ENCODE results near the gene TAGLN2.

DNA sequence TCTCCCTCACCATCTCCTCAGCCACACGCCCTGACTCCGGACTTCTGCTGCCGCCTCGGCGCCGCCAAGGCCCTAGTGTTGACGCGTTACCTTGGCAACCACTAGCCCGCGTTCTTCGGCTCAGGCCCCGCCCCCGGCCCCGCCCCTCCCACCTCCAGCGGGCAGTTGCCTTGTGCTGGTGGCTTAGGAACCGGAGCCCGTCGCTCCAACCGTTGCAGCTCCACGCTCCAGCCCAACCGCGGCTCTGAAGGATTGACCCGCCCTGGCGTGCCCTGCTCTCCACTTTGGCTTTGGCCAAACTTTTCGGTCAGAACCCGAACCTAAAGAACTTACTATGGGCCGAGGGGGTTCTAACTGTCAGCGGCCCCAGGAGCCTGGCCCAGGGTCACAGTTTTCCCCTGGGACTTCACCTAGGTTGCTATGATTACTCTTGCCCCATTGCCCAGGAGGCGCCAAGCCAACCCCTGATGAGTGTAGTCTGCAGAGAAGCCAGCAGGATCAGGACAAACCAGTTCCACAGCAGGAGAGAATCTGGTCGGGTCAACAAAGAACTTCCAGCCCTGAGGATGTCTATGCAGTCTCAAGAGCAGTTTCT lies 25.1 kb downstream of the TAGLN2 start, which contains the start of gene CFAP45:
- TF ChIP-seq GATA2 (IDR thresholded peaks at IDR 0.05; ENCODE audit: low read depth, low read length) (no peak), GATA3 (IDR thresholded peaks at IDR 0.05; ENCODE audit: low read depth, low read length) (no peak)

Data from SH-SY5Y (cell line).